Ishikawa (cell line): ENCODE measurements around the gene FAM216B.

ENCODE experiments used
- CEBPB ChIP-seq: IDR thresholded peaks from 2 replicates; pipeline ENCODE4 v1.6.1; 2012
- CREB1 ChIP-seq: IDR thresholded peaks from 2 replicates; pipeline ENCODE4 v1.6.1; 2012; ENCODE audit warnings: low read depth
- EGR1 ChIP-seq: IDR thresholded peaks from 2 replicates; pipeline ENCODE4 v1.6.1; 2012
- MAX ChIP-seq: IDR thresholded peaks from 2 replicates; pipeline ENCODE4 v1.6.1; 2012
- NFIC ChIP-seq: IDR thresholded peaks from 2 replicates; pipeline ENCODE4 v1.6.1; 2012
- RAD21 ChIP-seq: IDR thresholded peaks from 2 replicates; pipeline ENCODE4 v1.6.1; 2012; ENCODE audit warnings: low read depth
- REST ChIP-seq: IDR thresholded peaks from 2 replicates; pipeline ENCODE4 v1.6.1; 2012; ENCODE audit warnings: low read depth, mild to moderate bottlenecking
- TCF12 ChIP-seq: IDR thresholded peaks from 2 replicates; pipeline ENCODE4 v1.6.1; 2012; ENCODE audit warnings: low read depth
- YY1 ChIP-seq: IDR thresholded peaks from 2 replicates; pipeline ENCODE4 v1.6.1; 2012; ENCODE audit warnings: low read depth

GRCh38 chr13:42796747-42797356 lies 15.5 kb downstream of the FAM216B start:
- no peak for TF ChIP-seq MAX
- TF ChIP-seq YY1, result no peak
- TF ChIP-seq CREB1, result no peak
- TF ChIP-seq CEBPB, result no peak
- TF ChIP-seq REST, result no peak
- no peak for TF ChIP-seq NFIC
- TF ChIP-seq TCF12, result no peak
- TF ChIP-seq RAD21, result no peak
- no peak for TF ChIP-seq EGR1
